ENCODE data around the gene PPP2R5D.

PPP2R5D gene

DNA sequence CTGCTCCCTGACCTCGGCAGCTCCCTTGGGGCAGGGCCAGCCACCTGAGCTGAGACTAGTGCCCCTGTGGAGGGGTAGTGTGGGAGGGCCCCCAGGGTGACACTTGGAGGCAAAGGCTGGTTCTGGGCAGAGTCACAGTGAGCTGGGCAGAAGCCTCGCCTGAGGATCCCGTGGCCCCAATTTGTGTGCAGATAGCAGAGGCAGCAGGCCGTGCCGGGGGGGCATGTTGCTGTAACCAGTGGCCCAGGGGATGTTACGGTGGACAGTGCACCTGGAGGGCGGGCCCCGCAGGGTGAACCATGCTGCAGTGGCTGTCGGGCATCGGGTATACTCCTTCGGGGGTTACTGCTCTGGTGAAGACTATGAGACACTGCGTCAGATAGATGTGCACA lies 32.6 kb downstream of the PPP2R5D start:
- no peak overlapping the region for H3K4me3 ChIP-seq (ENCODE audit: low read depth, low read length)

DNA sequence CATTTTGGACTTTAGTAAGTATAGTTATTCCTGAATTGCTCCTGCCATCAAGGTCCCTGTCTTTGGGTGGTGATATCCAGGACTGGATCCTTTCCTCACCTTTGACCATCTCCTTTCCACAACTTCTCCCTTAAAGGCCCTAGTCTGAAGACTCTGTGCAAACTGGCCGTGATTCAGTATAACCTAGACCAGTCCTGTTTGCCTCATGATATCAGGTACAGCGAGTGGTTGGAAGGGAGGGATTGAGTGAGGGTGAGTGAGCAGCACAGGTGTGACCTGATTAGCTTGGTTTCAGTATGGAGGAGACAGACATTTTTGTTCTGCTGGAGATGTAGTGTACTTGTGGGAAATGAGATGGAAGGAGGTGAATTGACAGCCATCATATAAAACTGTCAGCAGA lies 34.8 kb downstream of the PPP2R5D start:
- H3K4me3 ChIP-seq (ENCODE audit: low read depth, low read length), result no peak overlapping the region
- TF ChIP-seq, protein P1, sequence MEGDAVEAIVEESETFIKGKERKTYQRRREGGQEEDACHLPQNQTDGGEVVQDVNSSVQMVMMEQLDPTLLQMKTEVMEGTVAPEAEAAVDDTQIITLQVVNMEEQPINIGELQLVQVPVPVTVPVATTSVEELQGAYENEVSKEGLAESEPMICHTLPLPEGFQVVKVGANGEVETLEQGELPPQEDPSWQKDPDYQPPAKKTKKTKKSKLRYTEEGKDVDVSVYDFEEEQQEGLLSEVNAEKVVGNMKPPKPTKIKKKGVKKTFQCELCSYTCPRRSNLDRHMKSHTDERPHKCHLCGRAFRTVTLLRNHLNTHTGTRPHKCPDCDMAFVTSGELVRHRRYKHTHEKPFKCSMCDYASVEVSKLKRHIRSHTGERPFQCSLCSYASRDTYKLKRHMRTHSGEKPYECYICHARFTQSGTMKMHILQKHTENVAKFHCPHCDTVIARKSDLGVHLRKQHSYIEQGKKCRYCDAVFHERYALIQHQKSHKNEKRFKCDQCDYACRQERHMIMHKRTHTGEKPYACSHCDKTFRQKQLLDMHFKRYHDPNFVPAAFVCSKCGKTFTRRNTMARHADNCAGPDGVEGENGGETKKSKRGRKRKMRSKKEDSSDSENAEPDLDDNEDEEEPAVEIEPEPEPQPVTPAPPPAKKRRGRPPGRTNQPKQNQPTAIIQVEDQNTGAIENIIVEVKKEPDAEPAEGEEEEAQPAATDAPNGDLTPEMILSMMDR (IDR thresholded peaks at IDR 0.05; ENCODE audit: borderline replicate concordance, insufficient read depth, low read depth, low read length), result no peak

More for the DNA sequence above, 32.6 kb downstream of the PPP2R5D start:
- TF ChIP-seq, protein P1 (IDR thresholded peaks at IDR 0.05; ENCODE audit: borderline replicate concordance, insufficient read depth, low read depth, low read length), result no peak

DNA sequence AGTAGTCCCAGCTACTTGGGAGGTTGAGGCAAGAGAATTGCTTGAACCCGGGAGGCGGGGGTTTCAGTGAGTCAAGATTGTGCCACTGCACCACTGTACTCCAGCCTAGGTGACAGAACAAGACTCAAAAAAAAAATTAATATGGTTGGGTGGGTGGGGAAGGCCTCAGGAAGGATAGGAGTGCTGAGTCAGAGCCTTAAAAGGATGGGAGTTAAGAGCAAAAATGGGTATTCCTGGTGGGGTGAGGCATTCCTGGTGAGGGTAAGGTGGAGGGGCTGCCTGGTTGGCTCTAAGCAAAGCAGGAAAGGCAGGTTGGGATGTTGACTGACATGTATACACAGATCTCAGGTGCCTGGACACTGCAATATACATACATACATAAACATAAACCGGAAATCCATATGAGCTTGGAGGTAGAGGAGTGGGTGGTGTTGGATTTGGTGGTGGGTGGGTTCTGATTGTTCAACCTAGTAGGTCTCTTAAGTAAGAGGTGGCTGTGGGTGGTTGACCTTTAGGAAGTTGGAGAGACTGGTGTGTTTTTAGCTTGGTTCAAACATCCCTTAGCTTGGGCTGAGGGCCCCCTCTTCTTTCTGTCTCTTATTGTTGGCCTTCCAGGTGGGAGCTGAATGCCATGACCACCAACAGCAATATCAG lies 35.8 kb downstream of the PPP2R5D start:
- TF ChIP-seq, protein P1 (IDR thresholded peaks at IDR 0.05; ENCODE audit: borderline replicate concordance, insufficient read depth, low read depth, low read length), result no peak
- no peak overlapping the region for H3K4me3 ChIP-seq (ENCODE audit: low read depth, low read length)

DNA sequence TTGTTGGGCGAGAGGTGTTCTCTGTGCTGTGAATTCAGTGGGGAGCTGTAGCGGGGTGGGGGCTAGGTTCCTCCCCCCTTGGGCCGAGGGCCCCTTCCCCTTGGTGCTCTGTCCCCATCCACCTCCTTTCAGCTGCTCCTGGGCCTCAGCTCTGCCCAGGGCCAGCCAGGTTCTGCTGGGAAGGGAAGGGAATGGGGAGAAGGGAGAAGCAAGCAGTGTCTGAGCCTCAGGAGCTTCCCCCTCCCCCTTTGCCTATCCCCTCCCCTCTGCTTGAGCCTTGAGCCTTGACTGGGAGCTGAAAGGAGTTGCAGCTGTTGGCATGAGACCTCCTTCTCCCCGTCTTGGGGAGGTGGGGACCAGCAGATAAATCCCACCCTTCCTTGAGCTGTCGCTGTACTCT lies 36.5 kb downstream of the PPP2R5D start:
- H3K4me3 ChIP-seq (ENCODE audit: low read depth, low read length), result no peak overlapping the region
- TF ChIP-seq, protein P1 (IDR thresholded peaks at IDR 0.05; ENCODE audit: borderline replicate concordance, insufficient read depth, low read depth, low read length), result no peak

DNA sequence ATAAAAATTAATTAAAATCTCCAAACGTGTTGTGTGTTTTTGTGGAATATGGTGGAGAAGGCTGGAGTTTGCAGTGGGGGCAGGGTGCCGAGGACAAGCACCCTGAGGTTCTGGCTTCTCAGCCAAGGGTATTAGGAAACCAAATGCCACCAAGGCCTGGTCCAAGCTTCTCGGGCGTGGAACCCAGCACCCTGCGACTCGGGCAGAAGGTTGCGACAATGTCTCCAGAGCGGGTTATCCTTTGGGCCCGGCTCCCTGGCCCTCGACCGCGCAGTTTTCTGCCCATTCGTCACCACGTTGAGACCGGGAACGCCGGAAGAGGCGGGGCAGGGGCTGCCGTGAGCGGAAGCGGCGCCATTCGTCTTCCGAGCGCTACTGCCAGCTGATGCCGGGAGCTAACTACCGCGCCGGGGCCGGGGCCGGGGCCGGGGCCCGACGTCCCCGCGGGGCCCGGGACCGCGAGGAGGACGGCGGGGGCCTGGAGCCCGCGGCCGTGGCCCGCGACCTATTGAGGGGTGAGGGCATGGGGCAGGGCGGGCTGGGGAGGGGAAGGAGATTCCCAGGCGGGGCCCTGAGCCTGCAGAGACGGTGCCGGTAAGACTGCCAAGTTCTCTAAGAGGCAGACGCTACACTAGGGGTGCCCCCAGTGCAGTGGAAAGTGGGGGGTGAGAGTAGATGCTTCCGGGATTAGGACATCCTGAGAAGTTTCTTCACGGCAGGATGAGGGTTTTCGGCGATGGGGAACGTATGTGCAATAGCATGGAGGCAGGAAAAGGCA lies 37.1 kb downstream of the PPP2R5D start, which contains the start of gene RRP36:
Gene RRP36, plus strand, starts transcription at position 354 of the 778 bp plus-strand sequence. Its CDS starts 32 bp downstream, at position 386.
- peak within 1 kb of the TSS; percentile 59 for H3K4me3 ChIP-seq (ENCODE audit: low read depth, low read length)
- TF ChIP-seq, protein P1 (IDR thresholded peaks at IDR 0.05; ENCODE audit: borderline replicate concordance, insufficient read depth, low read depth, low read length), result no peak

DNA sequence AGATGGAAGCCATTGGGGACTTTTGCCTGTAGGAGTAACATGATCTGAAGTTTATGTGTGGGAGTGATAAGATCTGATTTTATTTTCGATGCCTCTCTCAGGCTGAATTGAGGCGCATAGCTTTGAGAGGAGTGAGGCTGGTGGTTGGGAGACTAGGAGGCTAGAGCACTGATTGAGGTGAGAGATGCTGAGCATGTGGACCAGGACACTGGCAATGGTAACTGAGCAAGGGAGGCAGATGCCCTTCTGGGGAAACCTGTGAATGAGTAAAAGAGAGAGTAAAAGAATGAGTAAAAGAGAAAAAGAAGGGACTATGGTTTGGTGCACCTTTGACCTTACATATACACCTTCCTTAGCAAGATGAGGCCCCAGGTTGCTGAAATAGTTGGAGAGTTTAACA lies 40.1 kb downstream of the PPP2R5D start:
- TF ChIP-seq, protein P1 (IDR thresholded peaks at IDR 0.05; ENCODE audit: borderline replicate concordance, insufficient read depth, low read depth, low read length), result no peak

More for the DNA sequence above, 40.1 kb downstream of the PPP2R5D start:
- H3K4me3 ChIP-seq (ENCODE audit: low read depth, low read length), result no peak overlapping the region

All from GM12875 (cell line).